ENCODE measurements around the gene MMUT.

The MMUT gene

GRCh38 chr6:49384904-49385303 lies 78.1 kb downstream of the MMUT start:
- no peak overlapping the region for H3K27ac ChIP-seq
- TF ChIP-seq CTCF (conservative IDR thresholded peaks at IDR 0.05), result no peak

Measured in VCaP (cell line).